ENCODE data around the gene THAP6.
"Not testable (repeated sequence)": the region's sequence is repeated elsewhere in the genome, so short reads cannot be mapped to it uniquely, and the experiment has no call there.

THAP6 gene

DNA sequence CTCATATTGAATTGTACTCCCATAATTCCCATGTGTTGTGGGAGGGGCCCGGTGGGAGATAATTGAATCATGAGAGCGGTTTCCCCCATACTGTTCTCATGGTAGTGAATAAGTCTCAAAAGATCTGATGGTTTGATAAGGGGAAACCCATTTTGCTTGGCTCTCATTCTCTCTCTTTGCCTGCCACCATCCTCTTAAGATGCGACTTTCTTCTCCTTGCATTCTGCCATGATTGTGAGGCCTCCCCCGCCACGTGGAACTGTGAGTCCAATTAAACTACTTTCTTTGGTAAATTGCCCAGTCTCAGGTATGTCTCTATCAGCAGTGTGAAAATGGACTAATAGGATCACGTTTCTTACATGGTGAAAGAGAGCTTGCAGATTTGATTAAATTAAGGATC, 23.0 kb downstream of the THAP6 start:
- H2BK120ac ChIP-seq (ENCODE audit: insufficient read depth, low read length, poor library complexity); H3K23ac ChIP-seq (ENCODE audit: low read length); H3K9me3 ChIP-seq (ENCODE audit: insufficient read depth, low read depth, low read length); H4K91ac ChIP-seq (ENCODE audit: low read depth, low read length); H3K9ac ChIP-seq (ENCODE audit: low read length); H2BK5ac ChIP-seq (ENCODE audit: low read depth, low read length, poor library complexity); H3K27me3 ChIP-seq (ENCODE audit: insufficient read depth, low read length); H3K4ac ChIP-seq (ENCODE audit: low read depth, low read length); H3K4me2 ChIP-seq (ENCODE audit: low read length); H2AFZ ChIP-seq (ENCODE audit: insufficient read depth, low read length, poor library complexity); H2AK5ac ChIP-seq (ENCODE audit: low read length); H3K4me1 ChIP-seq (ENCODE audit: control insufficient read depth in 1 of 2, insufficient read depth in 2 of 2, low read length in 2 of 2); H3K14ac ChIP-seq (ENCODE audit: low read length); H3K4me3 ChIP-seq (ENCODE audit: low read depth, low read length); DNase-seq; H3K18ac ChIP-seq (ENCODE audit: low read length); H2BK12ac ChIP-seq (ENCODE audit: low read length); H3K36me3 ChIP-seq (ENCODE audit: control insufficient read depth in 1 of 2, insufficient read depth in 2 of 2, low read length in 2 of 2); H3K27ac ChIP-seq (ENCODE audit: low read depth, low read length); H3K79me2 ChIP-seq (ENCODE audit: control insufficient read depth, insufficient read depth, low read length, poor library complexity); H4K12ac ChIP-seq (ENCODE audit: low read depth, low read length); H3K79me1 ChIP-seq (ENCODE audit: low read length); H4K8ac ChIP-seq (ENCODE audit: low read depth, low read length): not testable (repeated sequence)
- WGBS (ENCODE audit: extremely low coverage, insufficient coverage, insufficient read length) = no CpG with 5 or more reads among the region's 6 CpGs

DNA sequence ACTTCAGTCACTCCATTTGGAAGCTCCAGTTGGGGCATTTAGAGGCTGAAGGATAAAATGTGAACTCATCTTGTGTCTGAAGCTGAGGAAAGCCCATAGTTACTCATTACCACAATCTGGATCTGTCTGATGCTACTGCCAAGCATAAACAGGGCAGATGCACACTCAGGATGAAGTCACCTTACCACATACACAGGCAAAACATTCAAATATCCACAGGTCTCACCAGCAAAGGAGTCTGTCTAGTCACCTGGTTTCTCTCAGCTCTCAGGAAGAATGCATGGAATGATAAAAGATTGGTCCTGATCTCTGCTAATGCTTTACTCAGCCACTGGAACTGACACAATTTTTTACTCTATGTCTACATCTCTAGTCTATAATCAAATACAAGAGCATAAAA, 28.6 kb downstream of the THAP6 start:
- DNase-seq = peak; percentile 57 to 76
- no peak overlapping the region for H3K9ac ChIP-seq (ENCODE audit: low read length)
- peaks cover 0 to 2% of the 10 kb centered on the region in 2 experiments for H3K36me3 ChIP-seq (ENCODE audit: control insufficient read depth in 1 of 2, insufficient read depth in 2 of 2, low read length in 2 of 2)
- no peak overlapping the region for H2BK12ac ChIP-seq (ENCODE audit: low read length)
- H3K27ac ChIP-seq (ENCODE audit: low read depth, low read length) = peak overlapping the region; percentile 64
- no peak overlapping the region for H2BK5ac ChIP-seq (ENCODE audit: low read depth, low read length, poor library complexity)
- H4K91ac ChIP-seq (ENCODE audit: low read depth, low read length) = no peak overlapping the region
- H3K4ac ChIP-seq (ENCODE audit: low read depth, low read length) = no peak overlapping the region
- no peaks in the 10 kb centered on the region for H3K27me3 ChIP-seq (ENCODE audit: insufficient read depth, low read length)
- H3K79me1 ChIP-seq (ENCODE audit: low read length) = peaks cover 9% of the 10 kb centered on the region
- no peak overlapping the region for H3K4me2 ChIP-seq (ENCODE audit: low read length)
- no peaks in the 10 kb centered on the region for H3K9me3 ChIP-seq (ENCODE audit: insufficient read depth, low read depth, low read length)
- H4K12ac ChIP-seq (ENCODE audit: low read depth, low read length) = no peak overlapping the region
- no peak overlapping the region for H4K8ac ChIP-seq (ENCODE audit: low read depth, low read length)
- no peak overlapping the region for H3K18ac ChIP-seq (ENCODE audit: low read length)
- no peak overlapping the region for H3K23ac ChIP-seq (ENCODE audit: low read length)
- no peak overlapping the region for H2AK5ac ChIP-seq (ENCODE audit: low read length)
- no peak overlapping the region for H2BK120ac ChIP-seq (ENCODE audit: insufficient read depth, low read length, poor library complexity)
- H3K4me3 ChIP-seq (ENCODE audit: low read depth, low read length) = no peak overlapping the region
- H3K14ac ChIP-seq (ENCODE audit: low read length) = no peak overlapping the region
- no peak overlapping the region for H2AFZ ChIP-seq (ENCODE audit: insufficient read depth, low read length, poor library complexity)
- peaks cover 2 to 4% of the 10 kb centered on the region in 2 experiments for H3K4me1 ChIP-seq (ENCODE audit: control insufficient read depth in 1 of 2, insufficient read depth in 2 of 2, low read length in 2 of 2)
- no peaks in the 10 kb centered on the region for H3K79me2 ChIP-seq (ENCODE audit: control insufficient read depth, insufficient read depth, low read length, poor library complexity)

DNA sequence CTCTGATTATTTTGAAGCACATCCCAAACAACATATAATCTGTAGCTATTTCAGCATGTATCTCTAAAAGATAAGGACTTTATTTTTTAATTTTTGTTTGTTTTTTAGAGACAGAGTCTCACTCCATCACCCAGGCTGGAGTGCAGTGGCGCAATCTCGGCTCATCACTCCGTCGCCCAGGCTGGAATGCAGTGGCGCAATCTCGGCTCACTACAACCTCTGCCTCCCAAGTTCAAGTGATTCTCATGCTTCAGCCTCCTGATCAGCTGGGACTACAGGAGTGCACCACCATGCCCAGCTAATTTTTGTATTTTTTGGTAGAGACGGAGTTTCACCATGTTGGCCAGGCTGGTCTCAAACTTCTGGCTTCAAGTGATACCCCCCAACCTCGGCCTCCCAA, 29.9 kb downstream of the THAP6 start:
- not testable (repeated sequence) for H2BK5ac ChIP-seq (ENCODE audit: low read depth, low read length, poor library complexity); H3K4me2 ChIP-seq (ENCODE audit: low read length); H3K27me3 ChIP-seq (ENCODE audit: insufficient read depth, low read length); H3K36me3 ChIP-seq (ENCODE audit: control insufficient read depth in 1 of 2, insufficient read depth in 2 of 2, low read length in 2 of 2); H3K4me1 ChIP-seq (ENCODE audit: control insufficient read depth in 1 of 2, insufficient read depth in 2 of 2, low read length in 2 of 2); H3K23ac ChIP-seq (ENCODE audit: low read length); H4K91ac ChIP-seq (ENCODE audit: low read depth, low read length); H3K79me2 ChIP-seq (ENCODE audit: control insufficient read depth, insufficient read depth, low read length, poor library complexity); H3K4ac ChIP-seq (ENCODE audit: low read depth, low read length); H4K8ac ChIP-seq (ENCODE audit: low read depth, low read length); H3K9ac ChIP-seq (ENCODE audit: low read length); H2BK120ac ChIP-seq (ENCODE audit: insufficient read depth, low read length, poor library complexity); H2AK5ac ChIP-seq (ENCODE audit: low read length); H4K12ac ChIP-seq (ENCODE audit: low read depth, low read length); H3K14ac ChIP-seq (ENCODE audit: low read length); H3K27ac ChIP-seq (ENCODE audit: low read depth, low read length); H3K79me1 ChIP-seq (ENCODE audit: low read length); H3K9me3 ChIP-seq (ENCODE audit: insufficient read depth, low read depth, low read length); H2AFZ ChIP-seq (ENCODE audit: insufficient read depth, low read length, poor library complexity); H3K4me3 ChIP-seq (ENCODE audit: low read depth, low read length); H3K18ac ChIP-seq (ENCODE audit: low read length)
- peak; percentile 48 to 58 for DNase-seq
- WGBS (ENCODE audit: extremely low coverage, insufficient coverage, insufficient read length) = no CpG with 5 or more reads among the region's 8 CpGs
- peak overlapping the region; percentile 62 for H2BK12ac ChIP-seq (ENCODE audit: low read length)

DNA sequence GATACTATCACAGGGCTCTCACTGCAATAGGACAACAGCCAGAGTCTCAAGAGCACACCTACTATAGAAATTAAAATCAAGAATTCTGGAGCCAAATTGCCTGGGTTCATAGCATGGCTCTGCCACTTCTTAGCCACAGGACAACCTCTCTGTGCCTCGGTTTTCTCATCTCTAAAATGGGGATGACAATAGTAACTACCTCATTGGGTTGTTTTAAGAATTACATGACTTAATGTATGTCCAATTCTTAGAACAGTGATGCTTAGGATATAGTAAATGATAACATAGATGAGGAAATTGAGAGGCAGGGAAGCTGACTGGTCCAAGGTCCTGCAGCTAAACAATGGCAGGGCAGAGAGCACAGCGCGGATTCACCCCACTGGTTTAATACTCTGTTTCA, 30.6 kb downstream of the THAP6 start:
- no peaks in the 10 kb centered on the region for H3K9me3 ChIP-seq (ENCODE audit: insufficient read depth, low read depth, low read length)
- H3K79me1 ChIP-seq (ENCODE audit: low read length) = peaks cover 9% of the 10 kb centered on the region
- no peak overlapping the region for H4K12ac ChIP-seq (ENCODE audit: low read depth, low read length)
- no peak overlapping the region for H3K23ac ChIP-seq (ENCODE audit: low read length)
- peak overlapping the region; percentile 3 for H2BK12ac ChIP-seq (ENCODE audit: low read length)
- H3K4me3 ChIP-seq (ENCODE audit: low read depth, low read length) = no peak overlapping the region
- H3K14ac ChIP-seq (ENCODE audit: low read length) = no peak overlapping the region
- peaks cover 0 to 2% of the 10 kb centered on the region in 2 experiments for H3K36me3 ChIP-seq (ENCODE audit: control insufficient read depth in 1 of 2, insufficient read depth in 2 of 2, low read length in 2 of 2)
- no peak overlapping the region for H3K9ac ChIP-seq (ENCODE audit: low read length)
- H2AK5ac ChIP-seq (ENCODE audit: low read length) = peak overlapping the region; percentile 49
- H3K27ac ChIP-seq (ENCODE audit: low read depth, low read length) = no peak overlapping the region
- H2BK120ac ChIP-seq (ENCODE audit: insufficient read depth, low read length, poor library complexity) = no peak overlapping the region
- H3K4me2 ChIP-seq (ENCODE audit: low read length) = no peak overlapping the region
- H3K4ac ChIP-seq (ENCODE audit: low read depth, low read length) = no peak overlapping the region
- no peak overlapping the region for H2BK5ac ChIP-seq (ENCODE audit: low read depth, low read length, poor library complexity)
- H3K27me3 ChIP-seq (ENCODE audit: insufficient read depth, low read length) = no peaks in the 10 kb centered on the region
- H4K91ac ChIP-seq (ENCODE audit: low read depth, low read length) = peak overlapping the region; percentile 38
- H4K8ac ChIP-seq (ENCODE audit: low read depth, low read length) = no peak overlapping the region
- peaks cover 4 to 8% of the 10 kb centered on the region in 2 experiments for H3K4me1 ChIP-seq (ENCODE audit: control insufficient read depth in 1 of 2, insufficient read depth in 2 of 2, low read length in 2 of 2)
- no peaks in the 10 kb centered on the region for H3K79me2 ChIP-seq (ENCODE audit: control insufficient read depth, insufficient read depth, low read length, poor library complexity)
- no CpG with 5 or more reads among the region's 3 CpGs for WGBS (ENCODE audit: extremely low coverage, insufficient coverage, insufficient read length)
- DNase-seq = no peak
- no peak overlapping the region for H2AFZ ChIP-seq (ENCODE audit: insufficient read depth, low read length, poor library complexity)
- H3K18ac ChIP-seq (ENCODE audit: low read length) = no peak overlapping the region
